Keratinocyte (primary cell): ENCODE data around the gene GRM7. TPM values are rescaled to one million over a fixed set of nuclear protein-coding genes. Genes with fewer than 3 reads are reported as not detected.

Experiments
- DNase-seq: peaks from one replicate; pipeline ENCODE4 v3.0.0-alpha.2; 2011; ENCODE audit warnings: low read depth, missing footprints, low spot score
- FAIRE-seq: peaks from 2 replicates; lab custom pipeline; 2011; peaks lifted over from hg19 to GRCh38; lab: Jason Lieb, UNC
- H2AFZ ChIP-seq: 2 replicates; pipeline ENCODE4 v1.6.0; 2012; ENCODE audit warnings: low read length, control low read depth, inconsistent platforms; ENCODE audit not compliant: control insufficient read depth
- H3K27ac ChIP-seq: 2 replicates; pipeline ENCODE4 v1.5.1; 2011; ENCODE audit warnings: low read length; ENCODE audit not compliant: control insufficient read depth, insufficient read depth
- H3K27me3 ChIP-seq: 3 replicates; pipeline ENCODE4 v1.6.0; 2011; ENCODE audit warnings: low read length; ENCODE audit not compliant: control insufficient read depth, insufficient read depth; ENCODE audit errors: extremely low read depth
- H3K36me3 ChIP-seq, 2 experiments: 2 replicates in 1 of 2; 3 replicates in 1 of 2; pipeline ENCODE4 v1.5.1; 2011; ENCODE audit warnings: low read length in 2 of 2, mild to moderate bottlenecking in 1 of 2; ENCODE audit not compliant: control insufficient read depth in 2 of 2, insufficient read depth in 2 of 2; ENCODE audit errors: extremely low read depth in 1 of 2
- H3K4me1 ChIP-seq: 3 replicates; pipeline ENCODE4 v1.5.1; 2011; ENCODE audit warnings: low read length; ENCODE audit not compliant: control insufficient read depth, insufficient read depth; ENCODE audit errors: extremely low read depth
- H3K4me2 ChIP-seq: 3 replicates; pipeline ENCODE4 v1.6.0; 2011; ENCODE audit warnings: low read depth, low read length; ENCODE audit not compliant: control insufficient read depth, insufficient read depth; ENCODE audit errors: extremely low read depth
- H3K4me3 ChIP-seq, 3 experiments: fragments of 200-600 bp in 1 of 3; sonication (generic) in 1 of 3; 2 replicates in 2 of 3; 3 replicates in 1 of 3; pipeline ENCODE4 v1.5.1; 2011 to 2016; ENCODE audit warnings: low read length in 3 of 3, mild to moderate bottlenecking in 3 of 3, control low read depth in 2 of 3, inconsistent platforms in 1 of 3, low read depth in 1 of 3, mixed read lengths in 1 of 3, mixed run types in 1 of 3, moderate library complexity in 1 of 3; ENCODE audit not compliant: control insufficient read depth in 2 of 3, insufficient read depth in 2 of 3; ENCODE audit errors: extremely low read depth in 1 of 3
- H3K79me2 ChIP-seq: 2 replicates; pipeline ENCODE4 v1.6.0; 2012; ENCODE audit warnings: low read length; ENCODE audit not compliant: control insufficient read depth, insufficient read depth
- H3K9ac ChIP-seq: 3 replicates; pipeline ENCODE4 v1.6.0; 2011; ENCODE audit warnings: low read length; ENCODE audit not compliant: control insufficient read depth, insufficient read depth; ENCODE audit errors: extremely low read depth
- H3K9me1 ChIP-seq: 3 replicates; pipeline ENCODE4 v1.6.0; 2011; ENCODE audit warnings: low read length; ENCODE audit not compliant: control insufficient read depth, insufficient read depth; ENCODE audit errors: extremely low read depth
- H3K9me3 ChIP-seq: 2 replicates; pipeline ENCODE4 v1.5.1; 2012; ENCODE audit warnings: low read depth, low read length; ENCODE audit not compliant: control insufficient read depth
- H4K20me1 ChIP-seq: 3 replicates; pipeline ENCODE4 v1.6.0; 2011; ENCODE audit warnings: low read length; ENCODE audit not compliant: control insufficient read depth, insufficient read depth; ENCODE audit errors: extremely low read depth
- CTCF ChIP-seq, 3 experiments: IDR thresholded peaks in 1 of 3; conservative IDR thresholded peaks in 1 of 3; optimal IDR thresholded peaks in 1 of 3; 2 replicates in 2 of 3; 3 replicates in 1 of 3; pipeline versions ENCODE3 to v1.5.1; 2011; ENCODE audit warnings: low read length in 3 of 3, mild to moderate bottlenecking in 3 of 3, moderate library complexity in 2 of 3, control low read depth in 1 of 3, inconsistent platforms in 1 of 3; ENCODE audit not compliant: insufficient read depth in 2 of 3; ENCODE audit errors: extremely low read depth in 1 of 3
- EZH2 ChIP-seq: IDR thresholded peaks from one replicate; pipeline ENCODE4 v1.6.1; 2012; ENCODE audit warnings: inconsistent platforms, mild to moderate bottlenecking, low read length, moderate library complexity
- dilution Hi-C: fragments of 300-500 bp; cut with MboI; formaldehyde crosslinking; loops from one replicate; pipeline ENCODE4 v1.7.0; 2020; ENCODE audit warnings: low sequenced_read_pairs; ENCODE audit not compliant: extremely low pct_ligation_motif_present
- polyA plus RNA-seq, 5 experiments: library from polyadenylated mRNA; depleted of rRNA in 3 of 5; stranded (reverse) in 3 of 5; stranded (forward) in 1 of 5; unstranded in 1 of 5; fragments of >200 nt; gene quantifications; 1 replicate in 1 of 5; 2 replicates in 3 of 5; 3 replicates in 1 of 5; pipeline versions ENCODE4 v1.2.1 to v1.2.3, GENCODE V29; 2011 to 2012; ENCODE audit warnings: missing spikeins in 2 of 5, low read depth in 1 of 5, low replicate concordance in 1 of 5

Gene GRM7
- polyA plus RNA-seq, 1 donor (not counting 4 experiments of a cell fraction or from before 2014, with no cell fraction given): not detected

GRCh38 chr3:7632305-7632704 is 771.4 kb downstream of the GRM7 start:
- Histone ChIP-seq H3K9ac (no peak overlapping the region), H3K9me3 (no peaks in the 10 kb centered on the region), H3K79me2 (no peaks in the 10 kb centered on the region), H3K9me1 (no peaks in the 10 kb centered on the region), H2AFZ (no peak overlapping the region), H3K36me3 (no peaks in the 10 kb centered on the region), H3K27me3 (no peaks in the 10 kb centered on the region), H3K4me2 (no peak overlapping the region), H4K20me1 (no peaks in the 10 kb centered on the region), H3K27ac (no peak overlapping the region), H3K4me3 (no peak overlapping the region), H3K4me1 (no peaks in the 10 kb centered on the region)
- no peak for TF ChIP-seq EZH2
- TF ChIP-seq CTCF (optimal IDR thresholded peaks at IDR 0.05 in 1 of 3, IDR thresholded peaks at IDR 0.05 in 1 of 3, conservative IDR thresholded peaks at IDR 0.05 in 1 of 3; ENCODE audit: extremely low read depth in 1 of 3, insufficient read depth in 2 of 3, low read length in 3 of 3): no peak
- no peak for DNase-seq
- dilution Hi-C loops: no loop called here
- FAIRE-seq: no peak

DNA sequence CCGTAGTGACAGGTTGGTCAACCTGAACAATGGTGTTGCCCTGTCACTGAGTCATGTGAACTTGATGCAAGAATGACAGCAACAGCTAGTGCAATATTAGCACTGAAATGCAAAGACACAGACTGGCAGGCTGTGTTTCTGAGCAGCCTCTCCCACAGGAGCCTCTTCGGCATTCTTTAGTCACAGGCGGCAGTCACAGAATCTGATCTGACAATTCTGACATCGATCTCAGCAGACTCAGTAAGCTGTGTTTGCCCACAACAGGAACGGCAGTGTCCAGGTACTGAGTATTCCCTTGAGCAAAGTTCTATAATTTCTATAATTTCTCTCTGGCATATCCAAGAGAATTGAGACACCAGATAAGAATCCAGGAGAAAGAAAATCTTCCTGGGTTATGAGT is 776.8 kb downstream of the GRM7 start:
- Histone ChIP-seq H3K27me3 (no peaks in the 10 kb centered on the region), H3K79me2 (no peaks in the 10 kb centered on the region), H3K9ac (no peak overlapping the region), H3K4me2 (no peak overlapping the region), H3K4me1 (no peaks in the 10 kb centered on the region), H3K9me1 (no peaks in the 10 kb centered on the region), H3K4me3 (no peak overlapping the region), H2AFZ (no peak overlapping the region), H4K20me1 (no peaks in the 10 kb centered on the region), H3K27ac (no peak overlapping the region), H3K9me3 (no peaks in the 10 kb centered on the region), H3K36me3 (no peaks in the 10 kb centered on the region)
- FAIRE-seq (no peak), DNase-seq (no peak)
- TF ChIP-seq CTCF (optimal IDR thresholded peaks at IDR 0.05 in 1 of 3, IDR thresholded peaks at IDR 0.05 in 1 of 3, conservative IDR thresholded peaks at IDR 0.05 in 1 of 3; ENCODE audit: extremely low read depth in 1 of 3, insufficient read depth in 2 of 3, low read length in 3 of 3): no peak
- TF ChIP-seq EZH2: no peak
- dilution Hi-C loops: no loop called here
